GM12875 (cell line): ENCODE measurements around the gene NDFIP1.

Source experiments
- H3K4me3 ChIP-seq: one replicate; pipeline ENCODE4 v1.5.1; 2011; ENCODE audit warnings: low read depth, low read length, control low read depth
- TF ChIP-seq, protein P1 (sequence below): IDR thresholded peaks from 2 replicates; pipeline ENCODE4 v1.5.1; 2011; ENCODE audit warnings: low read depth, mild to moderate bottlenecking, control low read depth, inconsistent platforms, low read length, moderate library complexity, borderline replicate concordance; ENCODE audit not compliant: insufficient read depth

Gene NDFIP1

DNA sequence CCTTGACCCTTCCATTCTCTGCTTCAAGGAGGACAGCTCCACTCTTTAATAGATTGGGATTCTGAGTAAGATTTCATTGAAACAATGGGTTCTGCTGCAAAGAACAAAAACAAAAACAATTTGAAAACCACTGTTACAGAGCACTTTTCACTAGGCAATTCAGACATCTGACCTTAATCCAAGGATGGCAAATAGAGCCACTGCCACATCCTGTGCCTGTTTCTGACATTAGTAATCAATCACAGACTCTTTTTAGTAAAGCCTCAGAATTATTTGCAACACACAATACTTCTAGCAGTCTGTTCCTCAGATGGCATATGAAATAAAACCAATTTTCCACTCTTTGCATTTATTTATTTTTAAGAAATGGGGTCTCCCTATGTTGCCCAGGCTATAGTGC lies 37.8 kb upstream of the NDFIP1 start:
- no peak overlapping the region for H3K4me3 ChIP-seq
- TF ChIP-seq, protein P1, sequence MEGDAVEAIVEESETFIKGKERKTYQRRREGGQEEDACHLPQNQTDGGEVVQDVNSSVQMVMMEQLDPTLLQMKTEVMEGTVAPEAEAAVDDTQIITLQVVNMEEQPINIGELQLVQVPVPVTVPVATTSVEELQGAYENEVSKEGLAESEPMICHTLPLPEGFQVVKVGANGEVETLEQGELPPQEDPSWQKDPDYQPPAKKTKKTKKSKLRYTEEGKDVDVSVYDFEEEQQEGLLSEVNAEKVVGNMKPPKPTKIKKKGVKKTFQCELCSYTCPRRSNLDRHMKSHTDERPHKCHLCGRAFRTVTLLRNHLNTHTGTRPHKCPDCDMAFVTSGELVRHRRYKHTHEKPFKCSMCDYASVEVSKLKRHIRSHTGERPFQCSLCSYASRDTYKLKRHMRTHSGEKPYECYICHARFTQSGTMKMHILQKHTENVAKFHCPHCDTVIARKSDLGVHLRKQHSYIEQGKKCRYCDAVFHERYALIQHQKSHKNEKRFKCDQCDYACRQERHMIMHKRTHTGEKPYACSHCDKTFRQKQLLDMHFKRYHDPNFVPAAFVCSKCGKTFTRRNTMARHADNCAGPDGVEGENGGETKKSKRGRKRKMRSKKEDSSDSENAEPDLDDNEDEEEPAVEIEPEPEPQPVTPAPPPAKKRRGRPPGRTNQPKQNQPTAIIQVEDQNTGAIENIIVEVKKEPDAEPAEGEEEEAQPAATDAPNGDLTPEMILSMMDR, result no peak

DNA sequence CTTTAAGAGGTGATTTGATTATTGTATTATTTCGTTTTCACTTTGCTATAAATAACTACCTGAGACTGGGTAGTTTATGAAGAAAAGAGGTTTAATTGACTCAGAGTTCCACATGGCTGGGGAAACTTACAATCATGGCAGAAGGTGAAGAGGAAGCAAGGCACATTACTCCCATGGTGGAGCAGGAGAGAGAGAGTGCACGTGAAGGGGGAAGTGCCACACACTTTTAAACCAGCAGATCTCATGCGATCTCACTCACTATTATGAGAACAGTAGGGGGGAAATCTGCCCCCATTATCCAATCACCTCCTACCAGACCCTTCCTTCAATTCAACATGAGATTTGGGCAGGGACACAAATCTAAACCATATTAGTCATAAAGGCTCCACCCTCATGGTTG lies 36.1 kb upstream of the NDFIP1 start:
- TF ChIP-seq, protein P1, result no peak
- H3K4me3 ChIP-seq, result no peak overlapping the region

DNA sequence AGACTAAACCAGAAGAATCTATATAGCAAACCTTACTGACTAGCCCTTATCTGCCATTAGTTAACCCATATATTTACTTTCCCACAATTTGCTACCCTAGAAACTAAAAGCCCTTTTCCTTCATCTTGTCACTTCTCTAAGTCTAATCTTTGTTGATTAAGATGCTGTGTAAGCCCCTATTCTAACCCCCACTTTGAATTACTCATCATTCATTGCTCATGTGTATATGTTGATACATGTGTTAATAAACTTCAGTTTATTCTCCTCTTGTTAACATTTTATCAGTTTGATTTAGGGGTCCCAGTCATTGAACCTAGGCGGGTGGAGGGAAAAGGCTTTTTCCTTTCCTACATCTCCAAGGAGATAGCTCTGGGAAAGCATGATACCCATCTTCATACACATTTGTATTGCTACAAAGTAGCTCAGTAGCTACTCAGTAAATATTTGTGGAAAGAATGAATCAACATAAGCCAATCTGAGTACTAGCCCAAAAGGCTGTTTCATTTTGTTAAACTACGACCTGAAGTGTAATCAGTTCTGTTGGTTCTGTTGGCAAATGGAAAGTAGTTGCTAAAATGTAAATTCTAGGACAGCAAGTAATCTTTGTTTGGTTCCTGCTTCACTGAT lies 35.1 kb upstream of the NDFIP1 start:
- TF ChIP-seq, protein P1, result no peak
- no peak overlapping the region for H3K4me3 ChIP-seq

DNA sequence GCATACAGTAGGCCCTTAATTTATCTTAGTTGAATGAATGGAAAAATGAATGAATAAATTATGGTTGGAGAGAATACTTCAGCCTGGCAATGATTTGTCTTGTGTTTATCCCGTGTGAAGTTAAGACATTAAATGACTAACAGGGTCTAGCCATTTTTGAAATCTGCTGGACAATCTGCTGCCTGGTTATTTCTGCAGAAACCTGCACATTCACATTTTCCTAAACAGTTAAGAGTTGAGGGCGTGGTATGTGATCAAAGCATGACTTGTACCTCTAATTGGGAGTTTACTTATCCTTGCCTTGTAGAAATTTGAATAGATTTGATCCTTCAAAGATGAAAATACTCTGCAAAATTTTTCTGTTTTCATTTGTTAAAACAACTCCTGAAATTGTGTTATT lies 34.6 kb upstream of the NDFIP1 start:
- TF ChIP-seq, protein P1, result no peak
- H3K4me3 ChIP-seq, result no peak overlapping the region

DNA sequence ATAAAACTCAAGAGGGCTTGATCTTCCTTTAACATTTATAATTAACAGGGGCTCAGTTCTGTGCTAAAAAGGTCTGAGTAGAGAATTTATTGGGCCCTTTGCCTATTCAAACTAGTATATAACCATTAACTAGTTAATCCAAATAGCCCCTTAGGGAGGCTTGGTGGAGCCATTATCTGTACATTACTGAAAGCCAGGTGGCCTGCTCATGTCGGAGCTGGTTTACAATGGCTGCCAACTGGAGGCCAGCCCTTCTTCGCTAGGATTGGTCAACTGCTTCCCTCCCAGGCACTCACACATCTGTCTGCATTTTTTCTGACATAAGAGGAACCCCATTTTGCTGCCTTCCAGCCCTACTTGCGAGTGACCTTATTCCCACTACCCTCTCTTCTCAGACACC lies 30.4 kb upstream of the NDFIP1 start:
- H3K4me3 ChIP-seq, result no peak overlapping the region
- TF ChIP-seq, protein P1, result no peak

DNA sequence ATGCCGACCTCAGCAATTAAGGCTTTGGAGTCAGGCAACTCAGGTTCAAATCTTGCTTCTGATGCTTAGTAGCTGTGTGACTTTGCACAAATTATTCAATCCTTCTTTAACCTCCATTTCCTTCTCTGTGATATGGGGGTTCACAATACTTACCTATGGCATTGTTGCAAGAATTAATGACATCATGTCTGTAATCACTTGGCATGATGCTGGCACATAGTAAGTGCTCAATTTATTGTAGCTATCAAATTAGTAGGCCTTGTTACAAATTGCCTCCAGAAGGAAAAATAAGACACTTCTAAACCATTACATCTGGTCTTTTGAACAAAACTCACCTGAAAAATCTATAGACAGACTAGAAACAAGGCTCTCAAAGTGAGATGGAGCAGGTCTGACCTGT lies 29.9 kb upstream of the NDFIP1 start:
- H3K4me3 ChIP-seq, result no peak overlapping the region

DNA sequence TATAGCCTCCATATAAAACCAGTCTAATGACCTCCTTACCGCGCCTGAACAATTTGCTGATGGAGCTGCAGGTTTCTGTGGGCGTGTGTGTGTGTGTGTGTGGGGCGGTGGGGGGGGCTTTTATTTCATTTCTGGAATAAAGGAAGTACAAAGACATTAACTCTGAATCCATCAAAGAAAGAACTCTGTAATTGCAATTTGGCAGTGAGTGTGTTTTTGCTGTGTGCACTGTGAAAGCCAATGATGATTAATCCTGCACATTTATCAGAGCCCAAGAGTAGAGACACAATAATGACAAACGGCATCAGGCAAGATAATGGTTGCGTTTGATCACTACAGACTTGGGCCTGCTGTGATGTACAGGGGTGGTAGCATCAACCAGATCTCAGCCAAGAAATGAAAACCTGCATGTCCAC lies 29.3 kb upstream of the NDFIP1 start:
- TF ChIP-seq, protein P1, result no peak
- H3K4me3 ChIP-seq, result no peak overlapping the region

More for the DNA sequence above, 29.9 kb upstream of the NDFIP1 start:
- TF ChIP-seq, protein P1, result no peak
